WTC11 (cell line): ENCODE results near the gene SIGLEC1. TPM values are rescaled to one million over a fixed set of nuclear protein-coding genes. Genes with fewer than 3 reads are reported as not detected.

Experiments
- ATAC-seq: fragments of 200-7000 bp; cut with Tn5 transposase; 2 replicates; pipeline ENCODE4 v1.10.0; 2021; ENCODE audit warnings: mild to moderate bottlenecking, moderate library complexity
- Bru-seq: library from RNA; stranded (reverse); fragments of 400-500 nt; gene quantifications from one replicate; lab custom pipeline; 2021; lab: Mats Ljungman, UMichigan
- CTCF ChIA-PET: fragments of 300-600 bp; sonication (Branson Sonifier 250); formaldehyde crosslinking; loops from one replicate; lab custom pipeline; 2021; ENCODE audit warnings: antibody characterized with exemption; lab: Charles Lee
- POLR2A ChIA-PET: fragments of 350-600 bp; sonication (Branson Sonifier 250); formaldehyde crosslinking; loops from one replicate; lab custom pipeline; 2021; ENCODE audit warnings: antibody characterized with exemption; lab: Charles Lee
- DNase-seq: peaks from one replicate; pipeline ENCODE4 v3.0.0; 2021; ENCODE audit warnings: low spot score
- H3K27ac Mint-ChIP-seq: 2 replicates; pipeline ENCODE4 v1.8.0; 2021; ENCODE audit warnings: mixed read lengths
- H3K27me3 Mint-ChIP-seq: 2 replicates; pipeline ENCODE4 v1.8.0; 2021; ENCODE audit warnings: low read depth, mild to moderate bottlenecking, moderate library complexity, mixed read lengths
- H3K36me3 Mint-ChIP-seq: 2 replicates; pipeline ENCODE4 v1.8.0; 2021; ENCODE audit warnings: mixed read lengths
- H3K4me1 Mint-ChIP-seq: 2 replicates; pipeline ENCODE4 v1.8.0; 2022; ENCODE audit warnings: mixed read lengths
- H3K4me3 Mint-ChIP-seq: 2 replicates; pipeline ENCODE4 v1.8.0; 2021; ENCODE audit warnings: mild to moderate bottlenecking, moderate library complexity, mixed read lengths
- H3K9me3 Mint-ChIP-seq: 2 replicates; pipeline ENCODE4 v1.8.0; 2021; ENCODE audit warnings: mixed read lengths
- AFF4 ChIP-seq: sonication (generic); formaldehyde crosslinking; IDR thresholded peaks from 2 replicates; pipeline ENCODE4 v1.8.1; 2023; ENCODE audit warnings: mild to moderate bottlenecking, missing genetic modification reagents, borderline replicate concordance
- AR ChIP-seq: fragments of 250-450 bp; sonication (Bioruptor Pico); IDR thresholded peaks from 2 replicates; pipeline ENCODE4 v1.9.0; 2021; ENCODE audit warnings: mild to moderate bottlenecking
- ATF3 ChIP-seq: sonication (generic); formaldehyde crosslinking; conservative IDR thresholded peaks from 2 replicates; pipeline ENCODE4 v1.8.1; 2022; ENCODE audit warnings: mild to moderate bottlenecking, missing genetic modification reagents
- CREM ChIP-seq: sonication (generic); formaldehyde crosslinking; IDR thresholded peaks from 2 replicates; pipeline ENCODE4 v1.8.1; 2022; ENCODE audit warnings: mild to moderate bottlenecking, missing genetic modification reagents, moderate library complexity
- ERG ChIP-seq: fragments of 250-450 bp; sonication (Bioruptor Pico); IDR thresholded peaks from 2 replicates; pipeline ENCODE4 v1.8.0; 2021; ENCODE audit warnings: mild to moderate bottlenecking
- FOXJ3 ChIP-seq: sonication (generic); formaldehyde crosslinking; IDR thresholded peaks from 2 replicates; pipeline ENCODE4 v1.9.0; 2021; ENCODE audit warnings: missing genetic modification reagents, mild to moderate bottlenecking, borderline replicate concordance
- HMGXB4 ChIP-seq: sonication (generic); formaldehyde crosslinking; IDR thresholded peaks from 2 replicates; pipeline ENCODE4 v1.8.1; 2023; ENCODE audit warnings: mild to moderate bottlenecking, moderate library complexity, missing genetic modification reagents
- KAT7 ChIP-seq: sonication (generic); formaldehyde crosslinking; IDR thresholded peaks from 2 replicates; pipeline ENCODE4 v1.8.1; 2023; ENCODE audit warnings: missing genetic modification reagents, mild to moderate bottlenecking, borderline replicate concordance
- PRDM15 ChIP-seq: sonication (generic); formaldehyde crosslinking; IDR thresholded peaks from 2 replicates; pipeline ENCODE4 v1.8.0; 2022; ENCODE audit warnings: missing genetic modification reagents
- PRRX2 ChIP-seq: fragments of 250-450 bp; sonication (Bioruptor Pico); IDR thresholded peaks from 2 replicates; pipeline ENCODE4 v1.8.0; 2021; ENCODE audit warnings: mild to moderate bottlenecking
- SMAD4 ChIP-seq: sonication (generic); formaldehyde crosslinking; IDR thresholded peaks from 2 replicates; pipeline ENCODE4 v1.8.0; 2022; ENCODE audit warnings: mild to moderate bottlenecking, missing genetic modification reagents
- STAT6 ChIP-seq: sonication (generic); formaldehyde crosslinking; conservative IDR thresholded peaks from 2 replicates; pipeline ENCODE4 v1.8.1; 2023; ENCODE audit warnings: mild to moderate bottlenecking, low read depth, missing genetic modification reagents, moderate library complexity
- TEAD1 ChIP-seq: sonication (generic); formaldehyde crosslinking; IDR thresholded peaks from 2 replicates; pipeline ENCODE4 v1.8.0; 2022; ENCODE audit warnings: mild to moderate bottlenecking, missing genetic modification reagents
- ZBTB43 ChIP-seq: sonication (generic); formaldehyde crosslinking; IDR thresholded peaks from 2 replicates; pipeline ENCODE4 v1.8.1; 2023; ENCODE audit warnings: mild to moderate bottlenecking, missing genetic modification reagents
- ZNF138 ChIP-seq: sonication (generic); formaldehyde crosslinking; conservative IDR thresholded peaks from 2 replicates; pipeline ENCODE4 v1.8.1; 2022; ENCODE audit warnings: mild to moderate bottlenecking, moderate library complexity, missing genetic modification reagents
- ZNF263 ChIP-seq: sonication (generic); formaldehyde crosslinking; IDR thresholded peaks from 2 replicates; pipeline ENCODE4 v1.8.1; 2022; ENCODE audit warnings: low read depth, mild to moderate bottlenecking, moderate library complexity, missing genetic modification reagents
- ZNF416 ChIP-seq: fragments of 250-450 bp; sonication (Bioruptor Pico); IDR thresholded peaks from 2 replicates; pipeline ENCODE4 v1.9.0; 2021; ENCODE audit warnings: mild to moderate bottlenecking, inconsistent platforms
- long read RNA-seq, 3 experiments: library from RNA in 1 of 3; library from capped mRNA in 1 of 3; library from polyadenylated mRNA in 1 of 3; unstranded in 2 of 3; stranded (forward) in 1 of 3; transcript quantifications; one replicate each; pipeline ENCODE4 v2.0.0, GENCODE V29; 2021
- total RNA-seq: library from RNA; stranded (reverse); gene quantifications from 3 replicates; pipeline ENCODE4 v1.2.3, GENCODE V29; 2021

Gene SIGLEC1
- 0.04 to 0.11 TPM in 2 of 3 replicates, not detected in the other for total RNA-seq
- percentile 2 among the genes with signal in this experiment for Bru-seq, nascent RNA
- long read RNA-seq, experiment 1 = 0 reads
- long read RNA-seq, experiment 2 = 0 reads
- long read RNA-seq, experiment 3 = 0 reads

GRCh38 chr20:3712279-3712873 is at the start of gene SIGLEC1:
Gene SIGLEC1 (minus strand): TSS chr20:3712600. CDS start chr20:3707128, 5,472 bp downstream.
- CTCF ChIA-PET = interaction anchor here (0.6 to 4.2 kb wide), 7 partner anchors 16 to 442 kb away, joined by 3 to 106 read pairs (median 5); no protein-coding TSS in a partner anchor
- H3K27ac Mint-ChIP-seq = no peak within 1 kb of the TSS
- no peak for ATAC-seq
- no peak for DNase-seq
- POLR2A ChIA-PET = no interaction called here
- no peak within 1 kb of the TSS for H3K4me3 Mint-ChIP-seq
- no peaks in the 10 kb centered on the region for H3K27me3 Mint-ChIP-seq
- H3K9me3 Mint-ChIP-seq = no peaks in the 10 kb centered on the region
- no peaks in the 10 kb centered on the region for H3K36me3 Mint-ChIP-seq
- H3K4me1 Mint-ChIP-seq = no peaks in the 10 kb centered on the region
- TF ChIP-seq ZNF138 (CRISPR knock-in tag) = no peak
- TF ChIP-seq AR (CRISPR knock-in tag) = no peak
- TF ChIP-seq TEAD1 = no peak
- TF ChIP-seq ZNF263 = no peak
- TF ChIP-seq AFF4 = no peak
- TF ChIP-seq KAT7 (CRISPR knock-in tag) = no peak
- no peak for TF ChIP-seq PRDM15
- TF ChIP-seq ZNF416 (CRISPR knock-in tag) = no peak
- no peak for TF ChIP-seq ATF3 (CRISPR knock-in tag)
- no peak for TF ChIP-seq PRRX2
- TF ChIP-seq ZBTB43 (CRISPR knock-in tag) = no peak
- no peak for TF ChIP-seq SMAD4
- no peak for TF ChIP-seq STAT6 (CRISPR knock-in tag)
- no peak for TF ChIP-seq CREM (CRISPR knock-in tag)
- TF ChIP-seq FOXJ3 (CRISPR knock-in tag) = no peak
- no peak for TF ChIP-seq ERG (CRISPR knock-in tag)
- no peak for TF ChIP-seq HMGXB4 (CRISPR knock-in tag)
